Panc1 (cell line): ENCODE results near the gene HARBI1. TPM values are rescaled to one million over a fixed set of nuclear protein-coding genes. Genes with fewer than 3 reads are reported as not detected.

Experiments used
- ATAC-seq: fragments of 200-7000 bp; cut with Tn5 transposase; 2 replicates; pipeline ENCODE4 v1.9.1; 2020; ENCODE audit warnings: mild to moderate bottlenecking, moderate library complexity
- BruUV-seq: library from RNA; stranded (reverse); fragments of 400-500 nt; replicated peaks from 2 replicates; lab custom pipeline; 2021; lab: Mats Ljungman, UMichigan
- CTCF ChIA-PET: fragments of 300-600 bp; sonication (Branson Sonifier 250); formaldehyde crosslinking; loops from one replicate; lab custom pipeline; 2022; ENCODE audit warnings: antibody characterized with exemption; lab: Charles Lee
- POLR2A ChIA-PET: fragments of 300-600 bp; sonication (Branson Sonifier 250); formaldehyde crosslinking; loops from one replicate; lab custom pipeline; 2022; ENCODE audit warnings: antibody characterized with exemption; lab: Charles Lee
- DNase-seq: peaks from one replicate; pipeline ENCODE4 v3.0.0-alpha.2; 2010; ENCODE audit warnings: low read depth, low spot score
- H3K27ac ChIP-seq: 2 replicates; pipeline ENCODE4 v1.5.1; 2011; ENCODE audit warnings: mild to moderate bottlenecking, low read length, inconsistent platforms
- H3K27me3 ChIP-seq: fragments of 200-500 bp; sonication (Bioruptor generic); 2 replicates; pipeline ENCODE4 v1.6.0; 2014; ENCODE audit warnings: low read length, inconsistent platforms; ENCODE audit not compliant: control insufficient read depth, insufficient read depth
- H3K36me3 ChIP-seq: fragments of 200-500 bp; sonication (Bioruptor generic); 2 replicates; pipeline ENCODE4 v1.5.1; 2014; ENCODE audit warnings: inconsistent platforms, mild to moderate bottlenecking, low read length, moderate library complexity; ENCODE audit not compliant: control insufficient read depth, insufficient read depth
- H3K4me1 ChIP-seq: 2 replicates; pipeline ENCODE4 v1.5.1; 2011; ENCODE audit warnings: inconsistent platforms, mild to moderate bottlenecking, low read length, moderate library complexity; ENCODE audit not compliant: control insufficient read depth, insufficient read depth
- H3K4me3 ChIP-seq, 2 experiments: 2 replicates each; pipeline ENCODE4 v1.5.1; 2011 to 2012; ENCODE audit warnings: low read depth in 2 of 2, low read length in 2 of 2, mild to moderate bottlenecking in 2 of 2, inconsistent platforms in 1 of 2, moderate library complexity in 1 of 2
- H3K9me3 ChIP-seq: fragments of 200-500 bp; sonication (Bioruptor generic); 2 replicates; pipeline ENCODE4 v1.5.1; 2014; ENCODE audit warnings: low read depth, mild to moderate bottlenecking, inconsistent platforms, low read length, moderate library complexity; ENCODE audit not compliant: control insufficient read depth, insufficient read depth
- CTCF ChIP-seq: fragments of 450-650 bp; IDR thresholded peaks from 2 replicates; pipeline ENCODE4 v1.5.1; 2017; ENCODE audit warnings: mild to moderate bottlenecking
- POLR2AphosphoS5 ChIP-seq: IDR thresholded peaks from 2 replicates; pipeline ENCODE4 v1.6.1; 2012; ENCODE audit warnings: mild to moderate bottlenecking, low read depth, low read length, moderate library complexity
- REST ChIP-seq, 2 experiments: IDR thresholded peaks; 2 replicates each; pipeline ENCODE4 v1.6.1; 2011 to 2012; ENCODE audit warnings: low read depth in 2 of 2, control low read depth in 1 of 2, low read length in 1 of 2, mild to moderate bottlenecking in 1 of 2, moderate library complexity in 1 of 2; ENCODE audit not compliant: insufficient read depth in 1 of 2
- SIN3A ChIP-seq: IDR thresholded peaks from 2 replicates; pipeline ENCODE4 v1.6.1; 2012; ENCODE audit warnings: low read depth, mild to moderate bottlenecking, low read length, moderate library complexity, borderline replicate concordance; ENCODE audit not compliant: insufficient read depth
- TCF7L2 ChIP-seq: IDR thresholded peaks from 2 replicates; pipeline ENCODE4 v1.6.1; 2011; ENCODE audit warnings: mild to moderate bottlenecking, low read depth, low read length, inconsistent platforms
- in situ Hi-C: cut with HindIII; loops from 2 replicates; pipeline ENCODE4 v1.10.0; 2016; ENCODE audit warnings: low sequenced_read_pairs, low pct_unique_long_range_greater_than_20kb
- intact Hi-C: fragments of 100-400 bp; cut with micrococcal nuclease; formaldehyde crosslinking; loops from one replicate; pipeline ENCODE4 v1.10.0; 2022; ENCODE audit not compliant: unreplicated experiment
- total RNA-seq: library from RNA; stranded (reverse); gene quantifications from one replicate; pipeline ENCODE4 v1.2.1, GENCODE V29; 2021; ENCODE audit not compliant: unreplicated experiment

Gene HARBI1
- total RNA-seq, 1 experiment from 2014 or later, result 6.4 TPM

GRCh38 chr11:46594374-46594700 is 22.7 kb downstream of the HARBI1 start:
- Histone ChIP-seq H3K27me3 (no peaks in the 10 kb centered on the region), H3K4me1 (peaks cover 27% of the 10 kb centered on the region), H3K9me3 (no peaks in the 10 kb centered on the region), H3K4me3 (peak overlapping the region; percentile 89 to 99), H3K27ac (peak overlapping the region; percentile 97), H3K36me3 (no peaks in the 10 kb centered on the region; the same call in 1 of the 2 replicates)
- intact Hi-C loops (no loop called here), in situ Hi-C loops (no loop called here)
- no TSS peak for BruUV-seq
- TF ChIP-seq POLR2AphosphoS5 (no peak), CTCF (no peak), TCF7L2 (no peak), REST (IDR thresholded peaks at IDR 0.05; ENCODE audit: insufficient read depth in 1 of 2, low read depth in 2 of 2, low read length in 1 of 2) (no peak)
- ChIA-PET CTCF (interaction anchor here (0.6 to 1.0 kb wide), 2 partner anchors 18 to 461 kb away, joined by 3 to 5 read pairs; no protein-coding TSS in a partner anchor), POLR2A (interaction anchor here (0.6 kb wide), 1 partner anchor 14 kb away, joined by 13 read pairs; no protein-coding TSS in a partner anchor)
- DNase-seq (no peak), ATAC-seq (no peak)

- intact Hi-C loops, result no loop called here
- BruUV-seq, result no TSS peak
- ATAC-seq, result peak; percentile 91
Measured at GRCh38 chr11:46593550-46594373, 23.3 kb downstream of the HARBI1 start, which contains the start of gene AMBRA1. TSS of gene AMBRA1 (minus strand) at chr11:46594023. CDS start at chr11:46548380, 45,643 bp downstream.

More at GRCh38 chr11:46593550-46594373, 23.3 kb downstream of the HARBI1 start, which contains the start of gene AMBRA1:
- POLR2A ChIA-PET, result interaction anchor here (0.6 kb wide), 1 partner anchor 14 kb away, joined by 13 read pairs; no protein-coding TSS in a partner anchor
- peak within 1 kb of the TSS; percentile 89 to 99 for H3K4me3 ChIP-seq
- H3K9me3 ChIP-seq, result no peaks in the 10 kb centered on the region
- DNase-seq, result peak; percentile 92
- TF ChIP-seq CTCF (no peak), TCF7L2 (peak; percentile 70; the same call in 1 of the 2 replicates), POLR2AphosphoS5 (peak; percentile 77), REST (IDR thresholded peaks at IDR 0.05; ENCODE audit: insufficient read depth in 1 of 2, low read depth in 2 of 2, low read length in 1 of 2) (no peak), SIN3A (peak; percentile 75; the same call in 1 of the 2 replicates)
- H3K27ac ChIP-seq, result peak within 1 kb of the TSS; percentile 97
- H3K27me3 ChIP-seq, result no peaks in the 10 kb centered on the region
- CTCF ChIA-PET, result interaction anchor here (0.6 to 1.0 kb wide), 2 partner anchors 19 to 462 kb away, joined by 3 to 5 read pairs; no protein-coding TSS in a partner anchor
- H3K36me3 ChIP-seq, result no peaks in the 10 kb centered on the region; the same call in 1 of the 2 replicates
- in situ Hi-C loops, result no loop called here
- H3K4me1 ChIP-seq, result peaks cover 33% of the 10 kb centered on the region
